Stimulated activated CD8-positive, alpha-beta memory T cell treated with anti-CD3 and anti-CD28 coated beads, Interleukin-15, amount 100 ng/mL, for 4 hours (primary cell): ENCODE data around the gene NTSR1.

Experiments
- DNase-seq, 2 donors: peaks; one replicate each; pipeline ENCODE4 v3.0.0-alpha.2; 2020; ENCODE audit warnings: low read depth in 2 of 2

Gene NTSR1

GRCh38 chr20:62770916-62771315 lies 62.3 kb downstream of the NTSR1 start:
- no peak for DNase-seq

- DNase-seq = no peak
Measured at GRCh38 chr20:62771396-62772102, 62.9 kb downstream of the NTSR1 start.

- DNase-seq = no peak
Measured at GRCh38 chr20:62772103-62772611, 63.5 kb downstream of the NTSR1 start.

- DNase-seq = no peak
Measured at GRCh38 chr20:62772619-62772989, 64.0 kb downstream of the NTSR1 start.

- no peak for DNase-seq
Measured at GRCh38 chr20:62772990-62773844, 64.6 kb downstream of the NTSR1 start.

GRCh38 chr20:62773845-62774714 lies 65.4 kb downstream of the NTSR1 start:
- no peak for DNase-seq

- no peak for DNase-seq
Measured at GRCh38 chr20:62774762-62775161, 66.1 kb downstream of the NTSR1 start.

- no peak for DNase-seq
Measured at GRCh38 chr20:62775206-62775605, 66.6 kb downstream of the NTSR1 start.

- no peak for DNase-seq
Measured at GRCh38 chr20:62776035-62776691, 67.5 kb downstream of the NTSR1 start.

GRCh38 chr20:62776692-62777527 lies 68.3 kb downstream of the NTSR1 start:
- peak in 1 of 2 donors; percentile 40 for DNase-seq

- DNase-seq = no peak
Measured at GRCh38 chr20:62777528-62777830, 68.8 kb downstream of the NTSR1 start.

GRCh38 chr20:62778058-62778457 lies 69.4 kb downstream of the NTSR1 start:
- DNase-seq = no peak

- DNase-seq = no peak
Measured at GRCh38 chr20:62778601-62779416, 70.2 kb downstream of the NTSR1 start.

GRCh38 chr20:62779417-62779685 lies 70.7 kb downstream of the NTSR1 start:
- no peak for DNase-seq

- DNase-seq = no peak
Measured at GRCh38 chr20:62780204-62780603, 71.6 kb downstream of the NTSR1 start.

GRCh38 chr20:62780696-62781095 lies 72.1 kb downstream of the NTSR1 start:
- DNase-seq = no peak

GRCh38 chr20:62782149-62782892 lies 73.7 kb downstream of the NTSR1 start:
- DNase-seq = no peak

GRCh38 chr20:62782893-62783278 lies 74.2 kb downstream of the NTSR1 start:
- DNase-seq = no peak

GRCh38 chr20:62784497-62784896 lies 75.9 kb downstream of the NTSR1 start:
- DNase-seq = no peak
